Thyroid gland (tissue), 4 donors: Measurements from ENCODE around the gene EHBP1.

Source experiments
- POLR2A ChIP-seq, 2 donors: fragments of 450-650 bp; IDR thresholded peaks; one replicate each; pipeline ENCODE4 v1.6.1; 2017; ENCODE audit warnings: antibody characterized with exemption in 2 of 2, mild to moderate bottlenecking in 2 of 2, moderate library complexity in 1 of 2
- TF ChIP-seq, protein P1 (sequence below), 6 experiments: fragments of 200-600 bp in 3 of 6; fragments of 450-650 bp in 3 of 6; sonication (generic) in 3 of 6; IDR thresholded peaks; one replicate each; pipeline ENCODE4 v1.5.1; 2016 to 2019; ENCODE audit warnings: antibody characterized with exemption in 6 of 6, mild to moderate bottlenecking in 2 of 6, inconsistent platforms in 1 of 6, moderate library complexity in 1 of 6

DNA sequence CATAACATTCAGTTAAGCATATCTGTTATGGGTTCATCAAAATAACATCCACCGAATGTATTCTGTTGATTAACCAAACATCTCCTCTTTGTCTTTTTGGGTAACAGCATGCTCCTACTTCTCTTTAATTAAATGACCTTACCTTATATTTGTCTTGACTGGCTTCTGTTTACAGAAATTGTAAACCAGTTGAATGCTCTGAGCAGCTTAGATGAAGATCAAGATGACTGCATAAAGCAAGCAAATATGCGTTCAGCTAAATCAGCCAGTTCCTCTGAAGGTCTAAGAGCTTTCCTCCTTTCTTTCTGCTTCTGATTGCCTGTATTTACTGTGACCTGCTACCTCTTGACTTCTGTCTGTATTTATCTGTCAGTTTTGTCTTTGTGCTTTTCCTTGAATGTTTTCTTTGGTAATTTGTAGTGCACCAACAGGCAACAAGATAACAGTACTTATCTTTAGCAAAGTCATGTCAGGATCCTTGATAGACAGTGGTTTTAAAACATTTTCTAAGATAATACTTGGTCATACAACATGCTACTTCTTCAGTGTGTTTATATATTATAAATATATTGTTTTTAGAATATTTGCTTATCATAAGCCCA, 152.8 kb downstream of the EHBP1 start:
- TF ChIP-seq, protein P1, sequence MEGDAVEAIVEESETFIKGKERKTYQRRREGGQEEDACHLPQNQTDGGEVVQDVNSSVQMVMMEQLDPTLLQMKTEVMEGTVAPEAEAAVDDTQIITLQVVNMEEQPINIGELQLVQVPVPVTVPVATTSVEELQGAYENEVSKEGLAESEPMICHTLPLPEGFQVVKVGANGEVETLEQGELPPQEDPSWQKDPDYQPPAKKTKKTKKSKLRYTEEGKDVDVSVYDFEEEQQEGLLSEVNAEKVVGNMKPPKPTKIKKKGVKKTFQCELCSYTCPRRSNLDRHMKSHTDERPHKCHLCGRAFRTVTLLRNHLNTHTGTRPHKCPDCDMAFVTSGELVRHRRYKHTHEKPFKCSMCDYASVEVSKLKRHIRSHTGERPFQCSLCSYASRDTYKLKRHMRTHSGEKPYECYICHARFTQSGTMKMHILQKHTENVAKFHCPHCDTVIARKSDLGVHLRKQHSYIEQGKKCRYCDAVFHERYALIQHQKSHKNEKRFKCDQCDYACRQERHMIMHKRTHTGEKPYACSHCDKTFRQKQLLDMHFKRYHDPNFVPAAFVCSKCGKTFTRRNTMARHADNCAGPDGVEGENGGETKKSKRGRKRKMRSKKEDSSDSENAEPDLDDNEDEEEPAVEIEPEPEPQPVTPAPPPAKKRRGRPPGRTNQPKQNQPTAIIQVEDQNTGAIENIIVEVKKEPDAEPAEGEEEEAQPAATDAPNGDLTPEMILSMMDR (IDR thresholded peaks at IDR 0.05) = no peak
- TF ChIP-seq POLR2A (IDR thresholded peaks at IDR 0.05) = no peak
